Thyroid gland (tissue), 4 donors: ENCODE data around the gene GLYATL2.

Source experiments
- POLR2A ChIP-seq, 2 donors: fragments of 450-650 bp; IDR thresholded peaks; one replicate each; pipeline ENCODE4 v1.6.1; 2017; ENCODE audit warnings: antibody characterized with exemption in 2 of 2, mild to moderate bottlenecking in 2 of 2, moderate library complexity in 1 of 2
- TF ChIP-seq, protein P1 (sequence below), 6 experiments: fragments of 200-600 bp in 3 of 6; fragments of 450-650 bp in 3 of 6; sonication (generic) in 3 of 6; IDR thresholded peaks; one replicate each; pipeline ENCODE4 v1.5.1; 2016 to 2019; ENCODE audit warnings: antibody characterized with exemption in 6 of 6, mild to moderate bottlenecking in 2 of 6, inconsistent platforms in 1 of 6, moderate library complexity in 1 of 6

DNA sequence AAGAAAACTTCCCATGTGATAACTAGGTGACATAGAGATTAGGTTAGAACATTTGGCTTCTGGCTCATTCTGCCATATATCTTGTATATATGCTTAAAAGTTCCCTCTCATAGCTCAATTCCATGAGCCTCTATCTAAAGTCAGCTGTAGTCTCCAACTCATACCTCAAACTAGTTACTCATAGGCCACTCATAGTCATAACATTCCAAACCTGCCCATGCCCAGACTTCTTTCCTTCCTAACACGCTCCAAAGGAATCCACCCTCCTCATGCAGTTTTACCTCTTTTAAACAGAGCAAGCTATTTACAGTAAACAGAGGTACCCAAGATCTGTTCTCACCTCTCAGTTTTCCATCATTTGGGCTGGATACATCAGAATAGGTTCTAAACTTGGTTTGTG is 39.4 kb downstream of the GLYATL2 start:
- TF ChIP-seq, protein P1, sequence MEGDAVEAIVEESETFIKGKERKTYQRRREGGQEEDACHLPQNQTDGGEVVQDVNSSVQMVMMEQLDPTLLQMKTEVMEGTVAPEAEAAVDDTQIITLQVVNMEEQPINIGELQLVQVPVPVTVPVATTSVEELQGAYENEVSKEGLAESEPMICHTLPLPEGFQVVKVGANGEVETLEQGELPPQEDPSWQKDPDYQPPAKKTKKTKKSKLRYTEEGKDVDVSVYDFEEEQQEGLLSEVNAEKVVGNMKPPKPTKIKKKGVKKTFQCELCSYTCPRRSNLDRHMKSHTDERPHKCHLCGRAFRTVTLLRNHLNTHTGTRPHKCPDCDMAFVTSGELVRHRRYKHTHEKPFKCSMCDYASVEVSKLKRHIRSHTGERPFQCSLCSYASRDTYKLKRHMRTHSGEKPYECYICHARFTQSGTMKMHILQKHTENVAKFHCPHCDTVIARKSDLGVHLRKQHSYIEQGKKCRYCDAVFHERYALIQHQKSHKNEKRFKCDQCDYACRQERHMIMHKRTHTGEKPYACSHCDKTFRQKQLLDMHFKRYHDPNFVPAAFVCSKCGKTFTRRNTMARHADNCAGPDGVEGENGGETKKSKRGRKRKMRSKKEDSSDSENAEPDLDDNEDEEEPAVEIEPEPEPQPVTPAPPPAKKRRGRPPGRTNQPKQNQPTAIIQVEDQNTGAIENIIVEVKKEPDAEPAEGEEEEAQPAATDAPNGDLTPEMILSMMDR (IDR thresholded peaks at IDR 0.05), result no peak
- TF ChIP-seq POLR2A (IDR thresholded peaks at IDR 0.05), result no peak
